Ishikawa (cell line): Measurements from ENCODE around the gene DALRD3.

Source experiments
- CREB1 ChIP-seq: IDR thresholded peaks from 2 replicates; pipeline ENCODE4 v1.6.1; 2012; ENCODE audit warnings: low read depth
- EGR1 ChIP-seq: IDR thresholded peaks from 2 replicates; pipeline ENCODE4 v1.6.1; 2012
- EP300 ChIP-seq: IDR thresholded peaks from 2 replicates; pipeline ENCODE4 v1.6.1; 2012; ENCODE audit warnings: borderline replicate concordance
- FOXM1 ChIP-seq: IDR thresholded peaks from 2 replicates; pipeline ENCODE4 v1.6.1; 2012; ENCODE audit warnings: low read depth, borderline replicate concordance
- MAX ChIP-seq: IDR thresholded peaks from 2 replicates; pipeline ENCODE4 v1.6.1; 2012
- NFIC ChIP-seq: IDR thresholded peaks from 2 replicates; pipeline ENCODE4 v1.6.1; 2012
- REST ChIP-seq: IDR thresholded peaks from 2 replicates; pipeline ENCODE4 v1.6.1; 2012; ENCODE audit warnings: low read depth, mild to moderate bottlenecking
- TAF1 ChIP-seq: IDR thresholded peaks from 2 replicates; pipeline ENCODE4 v1.6.1; 2012; ENCODE audit warnings: low read depth, mild to moderate bottlenecking
- TCF12 ChIP-seq: IDR thresholded peaks from 2 replicates; pipeline ENCODE4 v1.6.1; 2012; ENCODE audit warnings: low read depth
- TEAD4 ChIP-seq: IDR thresholded peaks from 2 replicates; pipeline ENCODE4 v1.6.1; 2012
- YY1 ChIP-seq: IDR thresholded peaks from 2 replicates; pipeline ENCODE4 v1.6.1; 2012; ENCODE audit warnings: low read depth
- ZBTB7A ChIP-seq: IDR thresholded peaks from 2 replicates; pipeline ENCODE4 v1.6.1; 2012; ENCODE audit warnings: low read depth
- TF ChIP-seq, protein P1 (sequence below): IDR thresholded peaks from 2 replicates; pipeline ENCODE4 v1.6.1; 2012

DALRD3 gene

DNA sequence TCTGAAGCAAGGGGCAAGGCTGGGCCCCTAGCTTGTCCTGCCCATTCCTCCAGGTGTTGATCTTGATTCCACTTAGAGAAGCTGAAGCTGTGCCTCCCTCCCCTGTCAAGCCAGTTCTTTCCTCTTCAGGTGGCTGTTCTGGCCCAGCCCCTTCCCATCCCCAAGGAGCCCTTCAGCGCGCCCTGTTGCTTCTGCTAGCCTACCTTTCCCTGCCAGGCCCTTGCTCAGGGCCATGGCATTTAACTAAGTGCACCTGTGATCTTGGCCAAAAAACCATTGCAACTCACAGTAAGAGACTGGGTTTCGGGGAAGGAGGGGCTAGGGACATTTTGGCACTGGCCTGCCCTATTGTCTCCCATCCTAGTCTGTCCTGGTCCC lies 13.1 kb downstream of the DALRD3 start:
- no peak for TF ChIP-seq YY1
- TF ChIP-seq ZBTB7A: 0 out of 2 replicates have a peak, but pooled peaks have one; percentile 27
- TF ChIP-seq TAF1: no peak
- no peak for TF ChIP-seq FOXM1
- TF ChIP-seq REST: no peak
- TF ChIP-seq, protein P1, sequence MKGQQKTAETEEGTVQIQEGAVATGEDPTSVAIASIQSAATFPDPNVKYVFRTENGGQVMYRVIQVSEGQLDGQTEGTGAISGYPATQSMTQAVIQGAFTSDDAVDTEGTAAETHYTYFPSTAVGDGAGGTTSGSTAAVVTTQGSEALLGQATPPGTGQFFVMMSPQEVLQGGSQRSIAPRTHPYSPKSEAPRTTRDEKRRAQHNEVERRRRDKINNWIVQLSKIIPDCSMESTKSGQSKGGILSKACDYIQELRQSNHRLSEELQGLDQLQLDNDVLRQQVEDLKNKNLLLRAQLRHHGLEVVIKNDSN: no peak

DNA sequence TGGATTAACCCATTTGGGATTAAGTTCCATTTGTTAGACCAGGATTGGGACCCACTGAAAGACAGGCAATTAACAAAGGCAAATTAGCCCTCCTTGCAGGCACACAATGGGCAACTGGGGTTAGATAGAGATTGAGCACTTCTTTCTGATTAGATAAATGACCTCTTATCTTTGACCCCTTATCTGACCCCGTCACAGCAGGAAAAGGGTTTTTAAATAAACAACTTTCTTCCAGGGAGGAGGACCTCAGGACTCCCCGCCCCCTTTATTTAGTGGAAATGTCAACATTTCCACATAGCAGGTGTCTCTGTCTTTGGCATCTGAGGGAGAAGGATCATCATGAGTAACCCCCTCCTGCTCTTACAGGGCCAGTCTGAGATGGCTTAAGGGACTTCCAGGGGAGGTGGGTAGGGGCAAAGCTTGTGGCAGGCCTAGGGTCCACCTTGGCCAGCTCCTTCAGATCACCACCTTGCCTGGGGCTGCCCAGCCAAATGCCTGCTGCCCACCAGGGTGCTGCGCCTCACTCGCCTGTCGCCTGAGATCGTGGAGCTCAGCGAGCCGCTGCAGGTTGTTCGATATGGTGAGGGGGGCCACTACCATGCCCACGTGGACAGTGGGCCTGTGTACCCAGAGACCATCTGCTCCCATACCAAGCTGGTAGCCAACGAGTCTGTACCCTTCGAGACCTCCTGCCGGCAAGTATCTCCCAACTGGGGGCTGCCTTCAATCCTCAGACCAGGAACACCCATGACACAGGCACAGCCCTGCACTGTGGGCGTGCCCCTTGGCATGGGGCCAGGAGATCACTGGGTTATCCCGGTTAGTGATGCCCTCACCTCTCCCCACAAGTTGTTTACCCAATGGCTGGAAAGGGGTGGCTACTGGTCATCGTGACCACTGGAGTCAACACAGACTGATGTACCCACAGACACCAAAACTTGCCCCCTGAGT lies 13.8 kb downstream of the DALRD3 start:
- TF ChIP-seq EP300 (no peak), NFIC (peak; percentile 55; the same call in 1 of the 2 replicates)

- TF ChIP-seq ZBTB7A: no peak
- no peak for TF ChIP-seq YY1
- TF ChIP-seq, protein P1: no peak
- TF ChIP-seq TEAD4: no peak
- TF ChIP-seq CREB1: no peak
- no peak for TF ChIP-seq EGR1
- no peak for TF ChIP-seq TAF1
- TF ChIP-seq MAX: no peak
- TF ChIP-seq EP300: no peak
- TF ChIP-seq TCF12: no peak
- no peak for TF ChIP-seq NFIC
Observed at GRCh38 chr3:49001155-49001554, 17.2 kb downstream of the DALRD3 start.

DNA sequence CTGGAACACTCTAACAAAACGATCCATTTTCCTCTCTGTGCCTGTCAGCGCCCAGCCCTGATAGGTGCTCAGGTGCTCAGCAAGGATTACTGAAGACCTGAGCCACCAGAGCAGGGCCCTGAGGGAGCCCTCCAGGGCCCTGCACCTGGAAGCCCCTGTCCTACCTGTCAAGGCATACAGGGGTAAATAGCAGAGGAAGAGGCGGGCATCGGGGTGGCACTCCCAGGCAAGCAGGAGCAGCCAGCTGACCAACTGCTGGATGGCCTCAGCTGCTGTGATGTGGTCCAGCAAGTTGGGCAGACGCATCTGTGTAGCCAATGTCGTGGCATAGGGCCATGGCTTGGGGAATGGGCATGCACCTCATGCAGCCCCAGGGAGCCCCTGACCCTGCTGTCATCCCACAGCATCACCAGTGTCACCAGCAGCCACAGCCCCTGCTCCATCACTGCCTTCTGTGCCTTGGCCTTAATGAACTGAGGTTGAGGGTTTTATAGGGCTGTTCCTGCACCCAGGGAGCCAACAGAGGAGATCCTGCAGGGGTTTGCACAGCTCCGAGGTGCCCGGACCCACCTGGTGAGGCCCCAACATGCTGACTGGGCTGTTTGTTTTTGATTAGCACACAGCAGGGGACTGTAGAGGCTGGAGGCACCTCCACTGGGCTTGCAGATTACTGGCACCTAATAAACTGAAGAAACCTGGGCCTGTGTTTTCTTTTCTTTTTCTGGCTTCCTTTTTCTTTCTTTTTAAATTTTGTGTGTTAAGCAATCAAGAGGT lies 19.1 kb downstream of the DALRD3 start:
- TF ChIP-seq YY1 (no peak), EP300 (no peak), TAF1 (no peak), TEAD4 (no peak), FOXM1 (no peak)

DNA sequence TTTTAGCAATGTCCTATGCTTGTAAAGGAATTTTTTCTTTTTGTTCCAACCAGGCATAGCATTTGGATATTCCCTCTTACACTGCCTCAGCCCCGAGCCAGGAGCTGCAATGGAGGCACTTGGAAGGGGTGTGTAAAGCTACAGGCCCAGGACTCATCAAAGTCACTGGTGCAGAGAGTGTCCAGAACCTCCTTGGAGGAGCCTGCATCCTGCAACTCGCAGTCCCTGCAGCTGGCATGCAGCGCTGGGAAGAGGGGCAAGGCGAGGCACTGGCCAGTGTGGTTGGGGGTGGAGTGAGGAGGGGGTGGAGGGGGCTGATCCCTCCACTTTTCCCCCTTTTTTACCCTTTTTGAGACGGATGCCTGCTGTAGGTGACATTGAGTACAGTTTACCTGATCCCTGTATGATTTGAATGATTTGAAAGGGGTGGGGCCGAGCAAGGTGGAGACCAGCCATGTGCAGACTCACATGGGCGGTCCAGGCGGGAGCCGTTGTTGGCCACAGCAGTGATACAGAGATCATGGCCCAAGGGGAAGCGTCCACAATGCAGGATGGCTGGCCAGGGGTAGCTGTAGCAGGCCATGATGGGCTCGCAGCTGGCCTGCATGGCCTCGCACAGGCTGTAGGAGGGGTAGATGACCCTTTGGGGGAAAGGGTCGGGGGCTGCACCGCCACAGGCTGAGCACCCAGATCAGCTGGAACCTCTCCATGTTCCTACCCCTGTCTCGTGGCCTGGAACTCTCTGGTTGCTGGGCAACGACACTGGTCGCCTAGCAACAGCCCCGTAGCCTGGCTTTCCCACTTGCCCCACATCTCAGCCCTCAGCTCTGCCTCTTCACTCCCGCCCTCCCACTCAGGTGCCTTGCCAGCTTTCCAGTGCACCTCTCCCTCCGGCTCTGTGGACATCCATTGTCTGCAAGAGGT lies 20.4 kb downstream of the DALRD3 start:
- no peak for TF ChIP-seq TAF1
- no peak for TF ChIP-seq MAX
- TF ChIP-seq CREB1: no peak
- no peak for TF ChIP-seq REST
- no peak for TF ChIP-seq YY1
- TF ChIP-seq, protein P1: no peak
- TF ChIP-seq TEAD4: no peak
